ENCODE measurements around the gene PRKAG2. TPM values are rescaled to one million over a fixed set of nuclear protein-coding genes. Genes with fewer than 3 reads are reported as not detected.

The PRKAG2 gene
- total RNA-seq, 1 donor: 21.2 TPM

GRCh38 chr7:151710121-151710640, 166.7 kb downstream of the PRKAG2 start:
- no peak for DNase-seq (ENCODE audit: low read depth)
- TF ChIP-seq CTCF (IDR thresholded peaks at IDR 0.05; ENCODE audit: insufficient read depth, low read depth, low read length): no peak
- H3K4me3 ChIP-seq (ENCODE audit: low read depth, low read length): no peak overlapping the region

- no peak overlapping the region for H3K4me3 ChIP-seq (ENCODE audit: low read depth, low read length)
- DNase-seq (ENCODE audit: low read depth): no peak
- TF ChIP-seq CTCF (IDR thresholded peaks at IDR 0.05; ENCODE audit: insufficient read depth, low read depth, low read length): no peak
Measured at GRCh38 chr7:151709141-151710038, 167.5 kb downstream of the PRKAG2 start.

GRCh38 chr7:151708610-151709009, 168.3 kb downstream of the PRKAG2 start:
- DNase-seq (ENCODE audit: low read depth): no peak
- TF ChIP-seq CTCF (IDR thresholded peaks at IDR 0.05; ENCODE audit: insufficient read depth, low read depth, low read length): no peak

GRCh38 chr7:151707757-151708156, 169.2 kb downstream of the PRKAG2 start:
- DNase-seq (ENCODE audit: low read depth): no peak
- H3K4me3 ChIP-seq (ENCODE audit: low read depth, low read length): no peak overlapping the region
- no peak for TF ChIP-seq CTCF (IDR thresholded peaks at IDR 0.05; ENCODE audit: insufficient read depth, low read depth, low read length)

More at GRCh38 chr7:151708610-151709009, 168.3 kb downstream of the PRKAG2 start:
- H3K4me3 ChIP-seq (ENCODE audit: low read depth, low read length): no peak overlapping the region

GRCh38 chr7:151707105-151707469, 169.8 kb downstream of the PRKAG2 start:
- no peak for DNase-seq (ENCODE audit: low read depth)
- TF ChIP-seq CTCF (IDR thresholded peaks at IDR 0.05; ENCODE audit: insufficient read depth, low read depth, low read length): no peak
- no peak overlapping the region for H3K4me3 ChIP-seq (ENCODE audit: low read depth, low read length)

- TF ChIP-seq CTCF (IDR thresholded peaks at IDR 0.05; ENCODE audit: insufficient read depth, low read depth, low read length): no peak
- no peak for DNase-seq (ENCODE audit: low read depth)
- no peak overlapping the region for H3K4me3 ChIP-seq (ENCODE audit: low read depth, low read length)
Measured at GRCh38 chr7:151706277-151707104, 170.4 kb downstream of the PRKAG2 start.

Measured in fibroblast of villous mesenchyme (primary cell).